Endothelial cell of umbilical vein (primary cell): ENCODE measurements around the gene OR10A6. TPM values are rescaled to one million over a fixed set of nuclear protein-coding genes. Genes with fewer than 3 reads are reported as not detected.

Experiments
- BruUV-seq: library from RNA; stranded (reverse); fragments of 400-500 nt; replicated peaks from 2 replicates; lab custom pipeline; 2021; lab: Mats Ljungman, UMichigan
- CTCF ChIA-PET: fragments of 300-600, 350-600 bp; sonication (Branson Sonifier 250); formaldehyde crosslinking; loops from one replicate; lab custom pipeline; 2021; ENCODE audit warnings: antibody characterized with exemption, inconsistent platforms; lab: Charles Lee
- POLR2A ChIA-PET: fragments of 300-600, 350-600 bp; sonication (Branson Sonifier 250); formaldehyde crosslinking; loops from one replicate; lab custom pipeline; 2021; ENCODE audit warnings: antibody characterized with exemption, inconsistent platforms; lab: Charles Lee
- DNase-seq: peaks from one replicate; pipeline ENCODE4 v3.0.0-alpha.2; 2011; ENCODE audit warnings: low read depth, low spot score
- FAIRE-seq: peaks from 2 replicates; lab custom pipeline; 2011; peaks lifted over from hg19 to GRCh38; lab: Jason Lieb, UNC
- H2AFZ ChIP-seq: 2 replicates; pipeline ENCODE4 v1.6.0; 2012; ENCODE audit warnings: low read depth, low read length, control low read depth, inconsistent platforms
- H3K27ac ChIP-seq: 2 replicates; pipeline ENCODE4 v1.5.1; 2011; ENCODE audit warnings: low read depth, mild to moderate bottlenecking, control low read depth, low read length, moderate library complexity; ENCODE audit not compliant: insufficient read depth
- H3K27me3 ChIP-seq, 2 experiments: 2 replicates each; pipeline versions ENCODE4 v1.6.0 to v1.6.1; 2011; ENCODE audit warnings: low read length in 2 of 2, mixed read lengths in 1 of 2; ENCODE audit not compliant: control insufficient read depth in 2 of 2, insufficient read depth in 2 of 2
- H3K36me3 ChIP-seq, 2 experiments: 2 replicates in 1 of 2; 3 replicates in 1 of 2; pipeline ENCODE4 v1.5.1; 2011; ENCODE audit warnings: low read length in 2 of 2, mild to moderate bottlenecking in 1 of 2, moderate library complexity in 1 of 2; ENCODE audit not compliant: control insufficient read depth in 2 of 2, insufficient read depth in 2 of 2; ENCODE audit errors: extremely low read depth in 1 of 2
- H3K4me1 ChIP-seq: 3 replicates; pipeline ENCODE4 v1.5.1; 2011; ENCODE audit warnings: mild to moderate bottlenecking, low read length; ENCODE audit not compliant: control insufficient read depth, insufficient read depth; ENCODE audit errors: extremely low read depth
- H3K4me2 ChIP-seq: 2 replicates; pipeline ENCODE4 v1.6.1; 2011; ENCODE audit warnings: low read length, control low read depth, mixed read lengths; ENCODE audit not compliant: insufficient read depth
- H3K4me3 ChIP-seq, 3 experiments: fragments of 200-600 bp in 1 of 3; sonication (generic), shearing (Covaris generic) in 1 of 3; replicated peaks in 1 of 3; 2 replicates each; pipeline ENCODE4 v1.5.1; 2011 to 2016; ENCODE audit warnings: control low read depth in 3 of 3, low read length in 3 of 3, mild to moderate bottlenecking in 2 of 3, inconsistent platforms in 1 of 3, low read depth in 1 of 3, moderate library complexity in 1 of 3; ENCODE audit not compliant: insufficient read depth in 1 of 3
- H3K79me2 ChIP-seq: 2 replicates; pipeline ENCODE4 v1.6.0; 2012; ENCODE audit warnings: low read length, inconsistent platforms; ENCODE audit not compliant: control insufficient read depth, insufficient read depth
- H3K9ac ChIP-seq: replicated peaks from 2 replicates; pipeline ENCODE3; 2011; ENCODE audit warnings: low read length, control low read depth; ENCODE audit not compliant: insufficient read depth; ENCODE audit errors: extremely low read depth
- H3K9me1 ChIP-seq: replicated peaks from 3 replicates; pipeline ENCODE4 v1.6.0; 2011; ENCODE audit warnings: mild to moderate bottlenecking, low read length; ENCODE audit not compliant: control insufficient read depth, insufficient read depth; ENCODE audit errors: extremely low read depth
- H3K9me3 ChIP-seq: replicated peaks from 2 replicates; pipeline ENCODE4 v1.5.1; 2012; ENCODE audit warnings: low read length, inconsistent platforms; ENCODE audit not compliant: control insufficient read depth, insufficient read depth
- H4K20me1 ChIP-seq: replicated peaks from 2 replicates; pipeline ENCODE3; 2011; ENCODE audit warnings: mild to moderate bottlenecking, low read length; ENCODE audit not compliant: control insufficient read depth, insufficient read depth; ENCODE audit errors: extremely low read depth
- EZH2 ChIP-seq: IDR thresholded peaks from 2 replicates; pipeline ENCODE4 v1.6.1; 2012; ENCODE audit warnings: borderline replicate concordance, low read depth, mild to moderate bottlenecking, moderate library complexity, low read length, inconsistent platforms; ENCODE audit not compliant: severe bottlenecking
- FOS ChIP-seq: IDR thresholded peaks from 2 replicates; pipeline ENCODE4 v1.6.1; 2011; ENCODE audit warnings: mild to moderate bottlenecking, low read length, moderate library complexity, borderline replicate concordance; ENCODE audit not compliant: insufficient read depth
- GATA2 ChIP-seq: IDR thresholded peaks from 2 replicates; pipeline ENCODE4 v1.7.0; 2011; ENCODE audit warnings: low read depth, mild to moderate bottlenecking, moderate library complexity, mixed read lengths, low read length; ENCODE audit not compliant: insufficient read length, insufficient read depth
- JUN ChIP-seq: IDR thresholded peaks from 2 replicates; pipeline ENCODE4 v1.6.1; 2011; ENCODE audit warnings: borderline replicate concordance, low read depth; ENCODE audit not compliant: insufficient read length, insufficient read depth
- MYC ChIP-seq: IDR thresholded peaks from one replicate; pipeline ENCODE4 v1.6.1; 2011; ENCODE audit warnings: mild to moderate bottlenecking, low read depth, low read length
- POLR2A ChIP-seq: IDR thresholded peaks from 2 replicates; pipeline ENCODE4 v1.6.1; 2012; ENCODE audit warnings: low read depth, mild to moderate bottlenecking, control low read depth, low read length
- POLR2AphosphoS5 ChIP-seq: IDR thresholded peaks from 2 replicates; pipeline ENCODE4 v1.6.1; 2012; ENCODE audit warnings: low read depth, mild to moderate bottlenecking, control low read depth, low read length, moderate library complexity; ENCODE audit not compliant: insufficient read depth
- dilution Hi-C: fragments of 300-500 bp; cut with MboI; formaldehyde crosslinking; loops from one replicate; pipeline ENCODE4 v1.15.0; 2019; ENCODE audit warnings: low sequenced_read_pairs; ENCODE audit not compliant: extremely low pct_ligation_motif_present
- intact Hi-C: fragments of 100-400 bp; cut with micrococcal nuclease; formaldehyde crosslinking; loops from one replicate; pipeline ENCODE4 v1.10.0; 2022
- polyA plus RNA-seq, 4 experiments: library from polyadenylated mRNA; depleted of rRNA in 3 of 4; stranded (reverse) in 3 of 4; unstranded in 1 of 4; fragments of >200 nt; gene quantifications; 2 replicates each; pipeline versions ENCODE4 v1.2.1 to v1.2.3, GENCODE V29; 2011 to 2012; ENCODE audit warnings: missing spikeins in 1 of 4
- total RNA-seq: library from RNA; stranded (reverse); gene quantifications from 2 replicates; pipeline ENCODE4 v1.2.3, GENCODE V29; 2021
- TF ChIP-seq, protein P1 (sequence below): IDR thresholded peaks from 2 replicates; pipeline ENCODE4 v1.6.1; 2011; ENCODE audit not compliant: insufficient read depth, insufficient read length
- TF ChIP-seq, protein P2 (sequence below), 2 donors: IDR thresholded peaks; 1 replicate in 1 of 2; 2 replicates in 1 of 2; pipeline ENCODE4 v1.5.1; 2011; ENCODE audit warnings: low read length in 2 of 2, mild to moderate bottlenecking in 2 of 2, moderate library complexity in 2 of 2, control low read depth in 1 of 2, inconsistent platforms in 1 of 2, low read depth in 1 of 2; ENCODE audit not compliant: insufficient read depth in 1 of 2; ENCODE audit errors: extremely low read depth in 1 of 2

The OR10A6 gene
- total and polyA plus RNA-seq, 2 donors (not counting 3 experiments of a cell fraction or from before 2014, with no cell fraction given): not detected

DNA sequence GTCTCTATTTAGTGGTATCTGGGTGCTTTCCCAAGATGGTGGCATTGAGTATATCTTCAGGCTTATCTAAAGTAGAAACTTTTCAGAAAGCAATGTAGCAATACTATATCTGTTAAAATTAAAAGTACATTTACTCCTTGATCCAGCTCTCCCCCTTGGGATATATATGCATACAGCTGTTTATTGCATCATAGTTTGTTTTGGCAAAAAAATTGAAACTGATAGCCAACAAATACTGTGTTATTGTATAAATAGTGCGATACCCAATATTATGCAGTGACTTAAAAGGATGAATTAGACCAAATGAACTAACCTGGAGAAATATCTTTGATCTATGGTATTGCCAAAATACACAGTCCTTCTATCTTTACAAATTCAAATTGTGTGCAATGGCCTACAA is 18.9 kb upstream of the OR10A6 start:
- TF ChIP-seq EZH2: no peak
- no peak overlapping the region for H3K27ac ChIP-seq
- H4K20me1 ChIP-seq: no peaks in the 10 kb centered on the region
- DNase-seq (no peak), FAIRE-seq (no peak)
- H2AFZ ChIP-seq: no peak overlapping the region
- no peak overlapping the region for H3K9ac ChIP-seq
- H3K9me1 ChIP-seq: no peaks in the 10 kb centered on the region
- CTCF ChIA-PET: interaction anchor here (1.5 kb wide), 1 partner anchor 45 kb away, joined by 3 read pairs; no protein-coding TSS in a partner anchor
- H3K9me3 ChIP-seq: no peaks in the 10 kb centered on the region
- no TSS peak for BruUV-seq
- H3K4me1 ChIP-seq: no peaks in the 10 kb centered on the region
- dilution Hi-C loops (no loop called here), intact Hi-C loops (no loop called here)
- peaks cover 6 to 16% of the 10 kb centered on the region in 2 experiments for H3K27me3 ChIP-seq
- H3K4me3 ChIP-seq: no peak overlapping the region
- no peaks in the 10 kb centered on the region for H3K36me3 ChIP-seq
- H3K79me2 ChIP-seq: no peaks in the 10 kb centered on the region
- H3K4me2 ChIP-seq: no peak overlapping the region
- POLR2A ChIA-PET: no interaction called here

DNA sequence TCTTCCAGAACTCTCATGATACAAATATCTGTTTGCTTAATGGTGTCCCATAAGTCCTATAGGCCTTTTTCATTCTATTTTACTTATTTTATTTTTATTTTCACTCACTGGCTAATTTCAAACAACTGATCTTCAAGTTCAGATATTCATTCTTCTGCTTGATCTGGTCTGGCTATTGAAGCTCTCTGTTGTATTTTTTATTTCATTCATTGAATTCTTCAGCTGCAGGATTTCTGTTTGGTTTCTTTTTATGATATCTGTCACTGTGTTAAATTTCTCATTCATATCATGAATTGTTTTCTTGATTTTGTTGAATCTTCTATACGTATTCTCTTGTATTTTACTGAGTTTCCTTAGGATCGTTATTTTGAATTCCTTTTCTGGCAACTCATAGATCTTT is 13.1 kb upstream of the OR10A6 start:
- CTCF ChIA-PET: no interaction called here
- no peak overlapping the region for H2AFZ ChIP-seq

More for the DNA sequence above, 13.1 kb upstream of the OR10A6 start:
- no peaks in the 10 kb centered on the region for H3K9me3 ChIP-seq
- no peak overlapping the region for H3K27ac ChIP-seq
- no peaks in the 10 kb centered on the region for H3K4me1 ChIP-seq
- H3K4me2 ChIP-seq: no peak overlapping the region
- no peak for TF ChIP-seq GATA2
- TF ChIP-seq MYC: no peak
- no peak for TF ChIP-seq POLR2AphosphoS5
- TF ChIP-seq, protein P1, sequence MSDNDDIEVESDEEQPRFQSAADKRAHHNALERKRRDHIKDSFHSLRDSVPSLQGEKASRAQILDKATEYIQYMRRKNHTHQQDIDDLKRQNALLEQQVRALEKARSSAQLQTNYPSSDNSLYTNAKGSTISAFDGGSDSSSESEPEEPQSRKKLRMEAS: no peak
- no peak for TF ChIP-seq EZH2
- no peak for TF ChIP-seq JUN
- TF ChIP-seq FOS: no peak
- TF ChIP-seq POLR2A: no peak
- TF ChIP-seq, protein P2, sequence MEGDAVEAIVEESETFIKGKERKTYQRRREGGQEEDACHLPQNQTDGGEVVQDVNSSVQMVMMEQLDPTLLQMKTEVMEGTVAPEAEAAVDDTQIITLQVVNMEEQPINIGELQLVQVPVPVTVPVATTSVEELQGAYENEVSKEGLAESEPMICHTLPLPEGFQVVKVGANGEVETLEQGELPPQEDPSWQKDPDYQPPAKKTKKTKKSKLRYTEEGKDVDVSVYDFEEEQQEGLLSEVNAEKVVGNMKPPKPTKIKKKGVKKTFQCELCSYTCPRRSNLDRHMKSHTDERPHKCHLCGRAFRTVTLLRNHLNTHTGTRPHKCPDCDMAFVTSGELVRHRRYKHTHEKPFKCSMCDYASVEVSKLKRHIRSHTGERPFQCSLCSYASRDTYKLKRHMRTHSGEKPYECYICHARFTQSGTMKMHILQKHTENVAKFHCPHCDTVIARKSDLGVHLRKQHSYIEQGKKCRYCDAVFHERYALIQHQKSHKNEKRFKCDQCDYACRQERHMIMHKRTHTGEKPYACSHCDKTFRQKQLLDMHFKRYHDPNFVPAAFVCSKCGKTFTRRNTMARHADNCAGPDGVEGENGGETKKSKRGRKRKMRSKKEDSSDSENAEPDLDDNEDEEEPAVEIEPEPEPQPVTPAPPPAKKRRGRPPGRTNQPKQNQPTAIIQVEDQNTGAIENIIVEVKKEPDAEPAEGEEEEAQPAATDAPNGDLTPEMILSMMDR (IDR thresholded peaks at IDR 0.05; ENCODE audit: extremely low read depth in 1 of 2, insufficient read depth in 1 of 2, low read depth in 1 of 2, low read length in 2 of 2): no peak
- BruUV-seq: no TSS peak
- H3K79me2 ChIP-seq: no peaks in the 10 kb centered on the region
- intact Hi-C loops: no loop called here
- no peaks in the 10 kb centered on the region for H3K9me1 ChIP-seq
- H3K36me3 ChIP-seq: no peaks in the 10 kb centered on the region
- no peaks in the 10 kb centered on the region for H4K20me1 ChIP-seq
- FAIRE-seq: no peak
- dilution Hi-C loops: no loop called here
- POLR2A ChIA-PET: no interaction called here
- no peak for DNase-seq
- no peak overlapping the region for H3K9ac ChIP-seq
- H3K27me3 ChIP-seq: peaks cover 6 to 21% of the 10 kb centered on the region in 2 experiments
- H3K4me3 ChIP-seq: no peak overlapping the region
